Stimulated activated naive B cell treated with anti-CD40 and anti-IgM and Interleukin-4, amounts not matched to agents 10 μg/mL and 1 μg/mL and 100 μg/mL, for 72 hours (primary cell): Measurements from ENCODE around the gene COQ6.
"Not testable (repeated sequence)": the region's sequence is repeated elsewhere in the genome, so short reads cannot be mapped to it uniquely, and the experiment has no call there.

ENCODE experiments used
- ATAC-seq, 2 donors: fragments of 150-1000 bp; cut with Tn5 transposase; replicated peaks; 2 replicates each; pipeline ENCODE4 v1.10.0; 2021; ENCODE audit warnings: moderate library complexity in 1 of 2
- DNase-seq: peaks from one replicate; pipeline ENCODE4 v3.0.0; 2021
- H3K27ac Mint-ChIP-seq: one replicate; pipeline ENCODE4 v1.8.0; 2022; ENCODE audit warnings: mild to moderate bottlenecking, mixed read lengths
- H3K27me3 Mint-ChIP-seq, 2 donors: one replicate each; pipeline ENCODE4 v1.8.0; 2022; ENCODE audit warnings: mixed read lengths in 2 of 2
- H3K36me3 Mint-ChIP-seq, 2 donors: one replicate each; pipeline ENCODE4 v1.8.0; 2022; ENCODE audit warnings: mixed read lengths in 2 of 2, mild to moderate bottlenecking in 1 of 2
- H3K4me1 Mint-ChIP-seq, 2 donors: one replicate each; pipeline ENCODE4 v1.8.0; 2022; ENCODE audit warnings: mixed read lengths in 2 of 2, mild to moderate bottlenecking in 1 of 2
- H3K4me3 Mint-ChIP-seq, 2 donors: one replicate each; pipeline ENCODE4 v1.8.0; 2022; ENCODE audit warnings: mild to moderate bottlenecking in 2 of 2, mixed read lengths in 2 of 2, moderate library complexity in 1 of 2
- H3K9me3 Mint-ChIP-seq, 2 donors: one replicate each; pipeline ENCODE4 v1.8.0; 2022; ENCODE audit warnings: mixed read lengths in 2 of 2, mild to moderate bottlenecking in 1 of 2

The COQ6 gene

DNA sequence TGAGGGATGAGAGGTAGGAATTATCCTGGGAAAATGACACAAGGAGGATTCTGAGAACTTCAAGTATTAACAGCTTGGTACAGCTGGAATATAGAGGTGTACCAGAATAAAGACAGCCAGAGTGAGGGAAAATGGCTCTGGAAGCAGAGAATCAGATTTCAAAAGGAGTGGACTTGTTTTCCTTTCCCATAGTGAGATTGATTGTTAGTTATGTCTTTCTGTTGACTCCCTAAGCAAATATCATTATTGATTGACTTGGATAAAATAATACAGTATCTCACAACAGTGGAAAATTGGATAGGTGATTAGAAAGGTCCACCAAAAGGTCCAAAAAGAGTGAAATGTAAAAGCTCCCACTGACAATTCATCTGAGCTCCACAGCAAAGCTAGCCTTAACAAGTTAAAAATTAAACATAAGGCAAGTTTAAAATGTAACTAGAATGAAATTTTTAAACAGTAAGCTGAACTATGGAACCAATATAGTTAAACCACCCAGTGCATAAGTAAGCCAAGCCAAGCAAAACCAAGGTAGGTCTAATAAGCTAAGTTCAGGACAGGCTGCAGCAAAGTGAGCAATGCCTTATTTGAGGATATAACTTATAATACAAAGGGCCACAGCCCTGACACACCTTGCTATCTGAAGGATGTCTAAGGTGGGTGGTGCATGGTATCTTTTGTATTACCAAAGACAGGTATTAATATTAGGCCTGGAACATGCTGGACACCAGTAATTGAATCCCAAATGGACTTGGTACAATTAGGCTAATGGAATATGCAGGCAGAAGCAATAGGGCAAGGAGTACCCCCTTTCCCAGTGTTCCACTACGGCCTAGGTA, 47.2 kb downstream of the COQ6 start:
- Mint-ChIP-seq H3K9me3 (no peaks in the 10 kb centered on the region), H3K27me3 (no peaks in the 10 kb centered on the region)

DNA sequence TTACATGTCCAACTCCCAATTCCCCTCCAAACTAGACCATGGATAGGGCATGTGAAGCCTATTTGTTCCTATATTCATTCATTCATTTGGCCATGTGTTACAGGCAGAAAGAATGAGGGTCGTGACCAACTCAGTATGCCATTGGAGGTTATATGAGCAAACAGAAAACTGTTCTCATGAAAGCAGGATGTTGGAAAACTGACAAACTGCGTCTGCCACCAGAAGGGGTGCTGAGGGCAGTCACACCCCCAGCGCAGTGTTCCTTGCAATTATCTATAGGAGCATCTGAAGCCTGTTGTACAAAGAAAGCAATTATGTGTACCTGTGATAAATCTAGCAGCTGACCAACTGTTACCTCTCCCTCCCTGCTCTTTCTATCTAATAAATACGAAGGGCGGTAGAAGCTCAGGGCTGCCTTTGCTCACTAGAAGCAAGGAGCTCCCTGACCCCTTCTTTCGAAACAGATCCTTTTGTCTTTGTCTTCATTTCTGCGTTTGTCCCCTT, 47.9 kb downstream of the COQ6 start:
- DNase-seq (no peak), ATAC-seq (no peak)
- H3K36me3 Mint-ChIP-seq = peaks cover 4 to 24% of the 10 kb centered on the region in 2 donors

More for the DNA sequence above, 47.2 kb downstream of the COQ6 start:
- H3K27ac Mint-ChIP-seq = no peak overlapping the region
- H3K4me1 Mint-ChIP-seq = no peaks in the 10 kb centered on the region
- ATAC-seq (no peak), DNase-seq (no peak)
- peaks cover 4 to 19% of the 10 kb centered on the region in 2 donors for H3K36me3 Mint-ChIP-seq
- H3K4me3 Mint-ChIP-seq = no peak overlapping the region

DNA sequence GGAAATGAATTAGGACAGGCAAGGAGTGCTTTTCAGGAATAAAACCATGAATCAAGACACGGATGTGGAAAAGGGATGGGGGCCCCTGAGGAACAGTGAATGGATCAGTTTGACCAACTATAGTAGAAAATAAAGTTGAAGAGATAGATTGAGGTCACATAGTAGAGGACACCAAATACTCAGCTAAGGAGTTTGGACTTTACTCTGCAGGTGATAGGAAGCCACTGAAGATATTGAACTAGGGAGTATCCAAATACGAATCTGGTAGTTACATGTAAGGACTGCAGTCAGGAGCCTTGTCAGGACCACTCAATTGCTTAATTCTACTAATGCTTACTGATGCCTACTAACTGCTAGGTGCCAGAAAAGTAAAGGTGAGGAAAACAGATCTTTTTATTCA, 48.6 kb downstream of the COQ6 start:
- no peaks in the 10 kb centered on the region for H3K27me3 Mint-ChIP-seq
- ATAC-seq (no peak), DNase-seq (no peak)
- peaks cover 4 to 26% of the 10 kb centered on the region in 2 donors for H3K36me3 Mint-ChIP-seq
- H3K4me3 Mint-ChIP-seq = no peak overlapping the region
- H3K4me1 Mint-ChIP-seq = no peaks in the 10 kb centered on the region
- no peaks in the 10 kb centered on the region for H3K9me3 Mint-ChIP-seq
- H3K27ac Mint-ChIP-seq = no peak overlapping the region

More for the DNA sequence above, 47.9 kb downstream of the COQ6 start:
- Mint-ChIP-seq H3K9me3 (no peaks in the 10 kb centered on the region), H3K27me3 (no peaks in the 10 kb centered on the region), H3K4me3 (no peak overlapping the region), H3K4me1 (no peaks in the 10 kb centered on the region), H3K27ac (no peak overlapping the region)

DNA sequence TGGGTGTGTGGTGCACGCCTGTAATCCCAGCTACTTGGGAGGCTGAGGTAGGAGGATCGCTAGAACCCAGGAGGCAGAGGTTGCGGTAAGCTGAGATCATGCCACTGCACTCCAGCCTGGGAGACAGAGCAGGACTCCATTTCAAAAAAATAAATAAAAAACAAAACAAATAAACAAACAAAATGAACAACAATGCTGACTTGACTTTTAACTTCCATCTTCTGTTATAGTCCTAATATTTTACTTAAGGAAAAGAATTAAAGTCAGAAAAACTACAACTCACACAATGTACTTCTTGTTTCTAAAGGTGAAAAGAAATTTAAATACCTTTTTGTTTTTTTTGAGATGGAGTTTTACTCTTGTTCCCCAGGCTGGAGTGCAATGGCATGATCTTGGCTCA, 55.6 kb downstream of the COQ6 start:
- ATAC-seq, H3K4me1 Mint-ChIP-seq, H3K27ac Mint-ChIP-seq, H3K27me3 Mint-ChIP-seq, H3K9me3 Mint-ChIP-seq, DNase-seq, H3K4me3 Mint-ChIP-seq: not testable (repeated sequence)
- H3K36me3 Mint-ChIP-seq = peaks cover 16 to 30% of the 10 kb centered on the region in 2 donors

DNA sequence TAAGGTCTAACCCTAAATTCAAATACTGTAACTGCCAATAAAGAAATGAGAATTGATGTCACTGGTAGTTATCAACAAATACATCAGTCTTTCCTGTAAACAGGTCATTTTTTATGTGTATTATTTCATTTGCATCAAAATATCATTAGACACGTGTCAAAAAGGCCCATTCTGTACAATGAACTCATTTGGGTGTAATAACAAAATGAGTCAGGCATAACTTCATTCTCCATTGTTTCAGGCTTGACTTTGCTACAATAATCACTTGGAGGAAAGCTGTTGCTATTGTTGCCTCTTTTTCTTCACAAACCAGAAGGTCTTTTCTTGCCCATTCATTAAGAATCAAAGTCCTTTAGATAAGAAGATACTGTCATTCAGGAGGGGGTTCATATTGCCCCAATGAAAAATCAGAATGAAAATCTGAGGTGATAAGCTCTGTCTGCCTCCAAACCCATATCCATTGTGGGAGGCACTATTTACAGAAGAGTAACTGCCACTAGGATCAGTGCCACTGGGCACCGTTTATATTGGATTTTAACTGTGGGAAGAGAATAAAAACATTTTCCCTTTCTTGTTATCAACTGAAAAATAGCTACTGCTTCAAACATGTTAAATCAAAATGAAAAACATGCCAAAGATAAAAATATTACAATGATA, 58.9 kb downstream of the COQ6 start:
- Mint-ChIP-seq H3K27ac (no peak overlapping the region), H3K9me3 (no peaks in the 10 kb centered on the region), H3K4me1 (no peaks in the 10 kb centered on the region), H3K36me3 (peaks cover 21 to 32% of the 10 kb centered on the region in 2 donors), H3K4me3 (no peak overlapping the region), H3K27me3 (no peaks in the 10 kb centered on the region)
- DNase-seq = no peak
- ATAC-seq = no peak
